ENCODE data around the gene P2RY2. TPM values are rescaled to one million over a fixed set of nuclear protein-coding genes. Genes with fewer than 3 reads are reported as not detected.

Gene P2RY2
- total and polyA plus RNA-seq, 2 of the 8 experiments (the other 6 are each of a cell fraction or from before 2014, with no cell fraction given) = 1.0 to 1.5 TPM

DNA sequence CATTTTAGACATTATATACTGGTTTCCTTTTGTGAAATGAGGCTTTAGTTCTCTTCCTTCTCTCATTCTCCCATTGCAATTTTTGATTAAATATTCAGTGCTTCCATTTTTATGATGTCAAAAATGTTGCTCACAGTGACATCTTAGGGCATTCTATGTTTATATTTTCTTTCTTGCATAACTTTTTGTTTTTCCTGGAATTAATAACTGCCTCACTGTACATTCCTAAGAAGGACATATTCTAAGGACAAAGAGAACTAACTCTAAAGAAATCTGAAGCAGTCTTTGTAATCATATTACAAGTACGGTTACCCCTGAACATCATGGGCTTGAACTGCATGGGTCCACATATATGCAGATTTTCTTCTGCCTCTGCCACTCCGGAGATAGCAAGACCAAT, 28.2 kb downstream of the P2RY2 start:
- no peak overlapping the region for H4K91ac ChIP-seq (replicated peaks; ENCODE audit: insufficient read length, low read length)
- no peaks in the 10 kb centered on the region for H3K79me2 ChIP-seq (ENCODE audit: control insufficient read depth in 1 of 2, insufficient read depth in 2 of 2, low read length in 2 of 2)
- no peaks in the 10 kb centered on the region for H3K36me3 ChIP-seq (ENCODE audit: control insufficient read depth in 2 of 4, insufficient read depth in 4 of 4, low read length in 3 of 4)
- no peaks in the 10 kb centered on the region; the same call in 1 of the 2 replicates for H3K23me2 ChIP-seq (ENCODE audit: low read depth, low read length)
- no peak overlapping the region for H3K27ac ChIP-seq (ENCODE audit: low read depth, low read length)
- no peak overlapping the region for H3K4me3 ChIP-seq (ENCODE audit: extremely low read depth in 1 of 4, insufficient read depth in 2 of 4, low read depth in 3 of 4, low read length in 4 of 4)
- no peaks in the 10 kb centered on the region for H4K20me1 ChIP-seq (replicated peaks in 1 of 2; ENCODE audit: control insufficient read depth in 1 of 2, insufficient read depth in 2 of 2, low read length in 2 of 2)
- H3K56ac ChIP-seq (replicated peaks; ENCODE audit: insufficient read length, low read depth, low read length) = no peak overlapping the region
- FAIRE-seq (no peak), DNase-seq (ENCODE audit: low read depth in 1 of 2, low spot score in 2 of 2) (no peak)
- H4K5ac ChIP-seq (ENCODE audit: insufficient read length, low read depth, low read length) = no peak overlapping the region
- H3K27me3 ChIP-seq (replicated peaks in 1 of 4; ENCODE audit: control insufficient read depth in 3 of 4, extremely low read depth in 1 of 4, insufficient read depth in 3 of 4, low read length in 3 of 4) = no peaks in the 10 kb centered on the region
- TF ChIP-seq EGR1 (IDR thresholded peaks at IDR 0.05; ENCODE audit: borderline replicate concordance, low read depth, low read length) (no peak), HDAC6 (IDR thresholded peaks at IDR 0.05; ENCODE audit: low read depth, low read length) (no peak), BACH1 (IDR thresholded peaks at IDR 0.05; ENCODE audit: low read length) (no peak), BCL11A (IDR thresholded peaks at IDR 0.05; ENCODE audit: low read depth in 2 of 2, low read length in 2 of 2) (no peak), RXRA (IDR thresholded peaks at IDR 0.05; ENCODE audit: insufficient read depth, low read depth, low read length) (no peak), TBP (IDR thresholded peaks at IDR 0.05; ENCODE audit: low read depth, low read length) (no peak), RBBP5 (IDR thresholded peaks at IDR 0.05; ENCODE audit: borderline replicate concordance, low read depth, low read length) (no peak), SIX5 (IDR thresholded peaks at IDR 0.05; ENCODE audit: low read depth, low read length) (no peak)
- no peaks in the 10 kb centered on the region for H3K79me1 ChIP-seq (ENCODE audit: low read depth, low read length)
- no peak overlapping the region for H3K4ac ChIP-seq (replicated peaks; ENCODE audit: insufficient read length, low read depth, low read length)
- no peak overlapping the region for H4K8ac ChIP-seq (ENCODE audit: extremely low read depth, insufficient read depth, low read length)
- no peak overlapping the region for H2BK20ac ChIP-seq (ENCODE audit: low read length)
- H3K23ac ChIP-seq (ENCODE audit: insufficient read length) = no peak overlapping the region
- CTCF ChIA-PET (ENCODE audit: partially characterized antibody) = interaction anchor here (0.6 to 21.6 kb wide), 15 partner anchors 11 to 658 kb away, joined by 3 to 451 read pairs (median 4); partner anchors contain the start of genes P2RY2 and P2RY6
- H3K4me1 ChIP-seq (replicated peaks in 1 of 4; ENCODE audit: control insufficient read depth in 3 of 4, insufficient read depth in 4 of 4, low read length in 3 of 4) = peaks cover 0 to 4% (median 0%) of the 10 kb centered on the region in 4 experiments; a peak in 2 of 7 replicates
- no peak overlapping the region for H2BK120ac ChIP-seq (replicated peaks; ENCODE audit: low read depth, low read length)
- POLR2A ChIA-PET (ENCODE audit: partially characterized antibody) = interaction anchor here (0.6 to 1.0 kb wide), 3 partner anchors 11 to 68 kb away, joined by 3 read pairs; no protein-coding TSS in a partner anchor
- H3K9ac ChIP-seq (replicated peaks in 1 of 4; ENCODE audit: extremely low read depth in 1 of 4, low read depth in 3 of 4, low read length in 3 of 4) = no peak overlapping the region
- H2AFZ ChIP-seq (ENCODE audit: low read length) = no peak overlapping the region
- H3K14ac ChIP-seq (ENCODE audit: insufficient read length) = no peak overlapping the region
- no peak overlapping the region for H2BK12ac ChIP-seq (ENCODE audit: low read depth, low read length)
- H2BK15ac ChIP-seq (ENCODE audit: low read length) = no peak overlapping the region
- H3K18ac ChIP-seq (ENCODE audit: extremely low read depth, low read length) = no peak overlapping the region
- H3K9me3 ChIP-seq (ENCODE audit: insufficient read depth in 2 of 2, low read depth in 1 of 2, low read length in 1 of 2) = no peaks in the 10 kb centered on the region
- H2BK5ac ChIP-seq (ENCODE audit: low read depth, low read length) = no peak overlapping the region
- no peak overlapping the region for H3K4me2 ChIP-seq (ENCODE audit: insufficient read depth in 1 of 2, low read depth in 2 of 2, low read length in 2 of 2)
- H2AK5ac ChIP-seq (ENCODE audit: low read depth, low read length) = no peak overlapping the region
- WGBS, 2 experiments (ENCODE audit: extremely low coverage in 1 of 2, insufficient coverage in 1 of 2, insufficient read length in 1 of 2, insufficient replicate concordance in 2 of 2, low coverage in 1 of 2, low lambda C conversion rate in 2 of 2, missing lambda C conversion rate in 1 of 2) = 93% methylated on average over 2 of the region's 2 CpGs; no CpG with 5 or more reads in 1 of the 2 experiments
